HG03108 (cell line): ENCODE results near the gene TUT1.
"Not testable (repeated sequence)": the region's sequence is repeated elsewhere in the genome, so short reads cannot be mapped to it uniquely, and the experiment has no call there.

Experiments used
- ATAC-seq: cut with Tn5 transposase; IDR thresholded peaks from one replicate; pipeline ENCODE4 v1.9.1; 2021; ENCODE audit warnings: moderate library complexity; ENCODE audit not compliant: unreplicated experiment

The TUT1 gene

GRCh38 chr11:62580959-62581715, 10.2 kb downstream of the TUT1 start:
- ATAC-seq = no peak

- no peak for ATAC-seq
Measured at GRCh38 chr11:62579252-62579651, 12.1 kb downstream of the TUT1 start.

GRCh38 chr11:62578541-62578940, 12.8 kb downstream of the TUT1 start:
- ATAC-seq = no peak

- ATAC-seq = no peak
Measured at GRCh38 chr11:62577046-62577714, 14.1 kb downstream of the TUT1 start.

- ATAC-seq = no peak
Measured at GRCh38 chr11:62575837-62576236, 15.5 kb downstream of the TUT1 start.

- ATAC-seq = no peak
Measured at GRCh38 chr11:62575156-62575555, 16.2 kb downstream of the TUT1 start.

GRCh38 chr11:62574363-62575071, 16.8 kb downstream of the TUT1 start:
- ATAC-seq = no peak

- ATAC-seq = peak; percentile 84
Measured at GRCh38 chr11:62573592-62574362, 17.5 kb downstream of the TUT1 start, which contains the start of gene EEF1G. EEF1G (minus strand) TSS chr11:62573891; CDS start chr11:62573842, 49 bp downstream.

GRCh38 chr11:62573006-62573591, 18.2 kb downstream of the TUT1 start:
- no peak for ATAC-seq

GRCh38 chr11:62572431-62572830, 18.9 kb downstream of the TUT1 start:
- ATAC-seq = no peak

- ATAC-seq = not testable (repeated sequence)
Measured at GRCh38 chr11:62571493-62571892, 19.8 kb downstream of the TUT1 start.

GRCh38 chr11:62570903-62571302, 20.4 kb downstream of the TUT1 start:
- ATAC-seq = not testable (repeated sequence)

GRCh38 chr11:62569611-62570010, 21.7 kb downstream of the TUT1 start:
- no peak for ATAC-seq

- no peak for ATAC-seq
Measured at GRCh38 chr11:62567018-62567633, 24.2 kb downstream of the TUT1 start.

GRCh38 chr11:62566247-62566646, 25.1 kb downstream of the TUT1 start:
- no peak for ATAC-seq

- no peak for ATAC-seq
Measured at GRCh38 chr11:62565100-62565802, 26.1 kb downstream of the TUT1 start.

- not testable (repeated sequence) for ATAC-seq
Measured at GRCh38 chr11:62561677-62562230, 29.6 kb downstream of the TUT1 start.

- no peak for ATAC-seq
Measured at GRCh38 chr11:62560566-62561103, 30.7 kb downstream of the TUT1 start.

- not testable (repeated sequence) for ATAC-seq
Measured at GRCh38 chr11:62559626-62560025, 31.7 kb downstream of the TUT1 start.
